Measurements from ENCODE around the gene FKBP6.
"Not testable (repeated sequence)": the region's sequence is repeated elsewhere in the genome, so short reads cannot be mapped to it uniquely, and the experiment has no call there.

DNA sequence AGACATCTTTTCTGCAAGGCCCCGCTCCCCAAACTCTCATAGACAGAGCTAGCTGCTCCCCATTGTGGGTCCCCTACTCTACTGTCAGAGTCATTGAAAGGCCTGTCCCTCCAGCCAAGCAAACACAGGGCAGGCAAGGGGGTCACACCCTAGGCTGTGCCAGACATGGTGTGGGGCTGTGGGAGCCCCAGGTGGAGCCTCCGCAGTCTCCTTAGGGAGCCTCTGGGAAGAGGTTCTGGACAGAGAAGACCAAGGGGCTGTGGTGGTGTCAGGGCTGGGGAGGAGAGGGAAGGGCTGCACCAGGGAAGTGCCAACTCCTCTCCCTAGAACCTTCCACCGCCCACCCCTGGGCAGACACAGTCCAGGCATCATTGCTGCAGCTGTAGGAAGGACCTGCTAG lies 76.9 kb downstream of the FKBP6 start:
- TF ChIP-seq ARNT (IDR thresholded peaks at IDR 0.05); FIP1L1 (IDR thresholded peaks at IDR 0.05; ENCODE audit: borderline replicate concordance, insufficient read depth, low read depth, low read length); ELF4 (CRISPR knock-in tag; IDR thresholded peaks at IDR 0.05; ENCODE audit: borderline replicate concordance): not testable (repeated sequence)

All from HepG2 (cell line).